HG02759 (cell line): Measurements from ENCODE around the gene IFT25.
A peak's percentile ranks its signal among the peaks of the same experiment; 100 is the strongest.

Source experiments
- ATAC-seq: cut with Tn5 transposase; IDR thresholded peaks from one replicate; pipeline ENCODE4 v1.9.1; 2021; ENCODE audit warnings: mild to moderate bottlenecking, moderate library complexity; ENCODE audit not compliant: unreplicated experiment

IFT25 gene

GRCh38 chr1:53957194-53957818 is 11.8 kb upstream of the IFT25 start:
- no peak for ATAC-seq

- ATAC-seq: no peak
These were observed 11.0 kb upstream of the IFT25 start for GRCh38 chr1:53956308-53957168.

- ATAC-seq: no peak
These were observed 8.6 kb upstream of the IFT25 start for GRCh38 chr1:53954128-53954527.

- ATAC-seq: no peak
These were observed 6.2 kb upstream of the IFT25 start for GRCh38 chr1:53951697-53952096.

- ATAC-seq: no peak
These were observed 3.8 kb upstream of the IFT25 start for GRCh38 chr1:53949023-53949990.

GRCh38 chr1:53948291-53948690 is 2.8 kb upstream of the IFT25 start:
- no peak for ATAC-seq

GRCh38 chr1:53947172-53947907 is 1.8 kb upstream of the IFT25 start:
- ATAC-seq: no peak

- peak; percentile 71 for ATAC-seq
These were observed 1.0 kb upstream of the IFT25 start, which contains the start of gene LRRC42 for GRCh38 chr1:53946252-53947171. LRRC42 (plus strand) TSS chr1:53946350; CDS start chr1:53952000, 5,650 bp downstream.

GRCh38 chr1:53945183-53945432 is 391 bp downstream of the IFT25 start:
- no peak for ATAC-seq

GRCh38 chr1:53944469-53945182 is 873 bp downstream of the IFT25 start:
- no peak for ATAC-seq

GRCh38 chr1:53943490-53944043 is 1.9 kb downstream of the IFT25 start:
- ATAC-seq: no peak

GRCh38 chr1:53943090-53943489 is 2.4 kb downstream of the IFT25 start:
- no peak for ATAC-seq

- no peak for ATAC-seq
These were observed 3.2 kb downstream of the IFT25 start for GRCh38 chr1:53942127-53942957.

GRCh38 chr1:53938136-53938830 is 7.2 kb downstream of the IFT25 start:
- no peak for ATAC-seq

GRCh38 chr1:53936430-53936829 is 9.1 kb downstream of the IFT25 start:
- no peak for ATAC-seq

GRCh38 chr1:53934170-53934765 is 11.2 kb downstream of the IFT25 start:
- no peak for ATAC-seq

GRCh38 chr1:53931523-53931922 is 14.0 kb downstream of the IFT25 start:
- ATAC-seq: no peak
